Inflammatory macrophage (primary cell): ENCODE data around the gene CPNE6.
A peak's percentile ranks its signal among the peaks of the same experiment; 100 is the strongest.
"Not testable (repeated sequence)": the region's sequence is repeated elsewhere in the genome, so short reads cannot be mapped to it uniquely, and the experiment has no call there.

Experiments used
- DNase-seq, 2 donors: peaks; one replicate each; pipeline ENCODE4 v3.0.0-alpha.2; 2020 to 2022

CPNE6 gene

GRCh38 chr14:24088095-24088494 lies 16.7 kb downstream of the CPNE6 start:
- no peak for DNase-seq

GRCh38 chr14:24089890-24090289 lies 18.5 kb downstream of the CPNE6 start:
- no peak for DNase-seq

- no peak for DNase-seq
These were observed 20.7 kb downstream of the CPNE6 start for GRCh38 chr14:24092110-24092504.

- DNase-seq: peak; percentile 79 to 91
These were observed 21.3 kb downstream of the CPNE6 start for GRCh38 chr14:24092505-24093206.

GRCh38 chr14:24093207-24093900 lies 22.0 kb downstream of the CPNE6 start:
- no peak for DNase-seq

GRCh38 chr14:24093901-24094840 lies 22.8 kb downstream of the CPNE6 start, which contains the start of gene PCK2:
Gene PCK2, plus strand, starts transcription at chr14:24094311. Its CDS starts 95 bp downstream, at chr14:24094406.
- DNase-seq: peak; percentile 98

GRCh38 chr14:24094841-24095270 lies 23.5 kb downstream of the CPNE6 start:
- peak in 1 of 2 donors; percentile 10 for DNase-seq

GRCh38 chr14:24095271-24096068 lies 24.1 kb downstream of the CPNE6 start:
- DNase-seq: peak; percentile 93 to 94

GRCh38 chr14:24096545-24097181 lies 25.3 kb downstream of the CPNE6 start:
- no peak for DNase-seq

- no peak for DNase-seq
These were observed 27.0 kb downstream of the CPNE6 start for GRCh38 chr14:24098229-24098926.

- no peak for DNase-seq
These were observed 27.8 kb downstream of the CPNE6 start for GRCh38 chr14:24098927-24099813.

- peak; percentile 69 to 70 for DNase-seq
These were observed 29.0 kb downstream of the CPNE6 start for GRCh38 chr14:24100197-24100981.

GRCh38 chr14:24100982-24101494 lies 29.7 kb downstream of the CPNE6 start:
- no peak for DNase-seq

- no peak for DNase-seq
These were observed 31.1 kb downstream of the CPNE6 start for GRCh38 chr14:24102357-24103048.

GRCh38 chr14:24103451-24103850 lies 32.1 kb downstream of the CPNE6 start:
- no peak for DNase-seq

GRCh38 chr14:24105609-24106239 lies 34.4 kb downstream of the CPNE6 start:
- not testable (repeated sequence) for DNase-seq

GRCh38 chr14:24106672-24107271 lies 35.4 kb downstream of the CPNE6 start:
- DNase-seq: no peak
